Glutamatergic neuron (in vitro differentiated cells): ENCODE results near the gene TXNL4A. TPM values are rescaled to one million over a fixed set of nuclear protein-coding genes. Genes with fewer than 3 reads are reported as not detected.

Experiments used
- DNase-seq: peaks from one replicate; pipeline ENCODE4 v3.0.0; 2022
- H3K27ac Mint-ChIP-seq: one replicate; pipeline ENCODE4 v1.8.0; 2020; ENCODE audit warnings: mild to moderate bottlenecking, mixed read lengths, inconsistent platforms; ENCODE audit not compliant: unreplicated experiment
- H3K27me3 Mint-ChIP-seq: one replicate; pipeline ENCODE4 v1.8.0; 2020; ENCODE audit warnings: mild to moderate bottlenecking, moderate library complexity, mixed read lengths, inconsistent platforms; ENCODE audit not compliant: unreplicated experiment
- H3K36me3 Mint-ChIP-seq: one replicate; pipeline ENCODE4 v1.8.0; 2020; ENCODE audit warnings: mild to moderate bottlenecking, mixed read lengths, inconsistent platforms; ENCODE audit not compliant: unreplicated experiment
- H3K4me1 Mint-ChIP-seq: one replicate; pipeline ENCODE4 v1.8.0; 2020; ENCODE audit warnings: mild to moderate bottlenecking, low read depth, mixed read lengths, inconsistent platforms; ENCODE audit not compliant: unreplicated experiment
- H3K4me3 Mint-ChIP-seq: one replicate; pipeline ENCODE4 v1.8.0; 2020; ENCODE audit warnings: mild to moderate bottlenecking, mixed read lengths, inconsistent platforms; ENCODE audit not compliant: unreplicated experiment
- H3K9me3 Mint-ChIP-seq: one replicate; pipeline ENCODE4 v1.8.0; 2020; ENCODE audit warnings: mild to moderate bottlenecking, moderate library complexity, mixed read lengths, inconsistent platforms; ENCODE audit not compliant: unreplicated experiment
- CTCF ChIP-seq: fragments of 200-600 bp; sonication (generic); IDR thresholded peaks from one replicate; pipeline ENCODE4 v1.5.0; 2021; ENCODE audit not compliant: partially characterized antibody, unreplicated experiment
- total RNA-seq: library from RNA; stranded (reverse); fragmentation: NEBNext Ultra II Directional; extraction: Animal tissue kit (Norgen Biotek cat#: 25700); gene quantifications from one replicate; pipeline ENCODE4 v1.2.1, GENCODE V29; 2021; ENCODE audit not compliant: unreplicated experiment

The TXNL4A gene
- total RNA-seq, 1 donor from 2014 or later: 104 TPM

GRCh38 chr18:79972720-79973119 lies 15.6 kb downstream of the TXNL4A start:
- H3K36me3 Mint-ChIP-seq: peaks cover 8% of the 10 kb centered on the region

GRCh38 chr18:79971986-79972385 lies 16.4 kb downstream of the TXNL4A start:
- TF ChIP-seq CTCF: no peak
- peaks cover 3% of the 10 kb centered on the region for H3K27me3 Mint-ChIP-seq
- H3K9me3 Mint-ChIP-seq: peaks cover 3% of the 10 kb centered on the region
- no peak overlapping the region for H3K4me3 Mint-ChIP-seq
- H3K27ac Mint-ChIP-seq: no peak overlapping the region
- DNase-seq: no peak
- peaks cover 4% of the 10 kb centered on the region for H3K4me1 Mint-ChIP-seq
- H3K36me3 Mint-ChIP-seq: peaks cover 8% of the 10 kb centered on the region

More at GRCh38 chr18:79972720-79973119, 15.6 kb downstream of the TXNL4A start:
- no peak overlapping the region for H3K27ac Mint-ChIP-seq
- TF ChIP-seq CTCF: no peak
- H3K9me3 Mint-ChIP-seq: peaks cover 3% of the 10 kb centered on the region
- no peak for DNase-seq
- H3K27me3 Mint-ChIP-seq: peaks cover 3% of the 10 kb centered on the region
- H3K4me3 Mint-ChIP-seq: no peak overlapping the region
- H3K4me1 Mint-ChIP-seq: peaks cover 4% of the 10 kb centered on the region

GRCh38 chr18:79971211-79971952 lies 17.0 kb downstream of the TXNL4A start:
- Mint-ChIP-seq H3K27ac (no peak overlapping the region), H3K27me3 (peaks cover 3% of the 10 kb centered on the region), H3K4me3 (peak overlapping the region; percentile 2), H3K4me1 (peaks cover 4% of the 10 kb centered on the region), H3K36me3 (peaks cover 8% of the 10 kb centered on the region), H3K9me3 (peaks cover 3% of the 10 kb centered on the region)
- no peak for TF ChIP-seq CTCF
- no peak for DNase-seq

- H3K27me3 Mint-ChIP-seq: peaks cover 1% of the 10 kb centered on the region
- peaks cover 8% of the 10 kb centered on the region for H3K36me3 Mint-ChIP-seq
- H3K4me1 Mint-ChIP-seq: peaks cover 4% of the 10 kb centered on the region
- no peak overlapping the region for H3K4me3 Mint-ChIP-seq
- TF ChIP-seq CTCF: no peak
- peaks cover 3% of the 10 kb centered on the region for H3K9me3 Mint-ChIP-seq
- DNase-seq: no peak
- no peak overlapping the region for H3K27ac Mint-ChIP-seq
Measured at GRCh38 chr18:79970419-79971133, 17.8 kb downstream of the TXNL4A start.
